K562 (cell line): Measurements from ENCODE around the gene BCAN. TPM values are rescaled to one million over a fixed set of nuclear protein-coding genes. Genes with fewer than 3 reads are reported as not detected.

Source experiments
- DACH1 ChIP-seq: fragments of 450-650 bp; IDR thresholded peaks from 2 replicates; pipeline ENCODE4 v1.6.1; 2018; ENCODE audit not compliant: partially characterized antibody
- GATAD2A ChIP-seq: fragments of 450-650 bp; IDR thresholded peaks from 2 replicates; pipeline ENCODE4 v1.6.1; 2017
- HIVEP1 ChIP-seq: fragments of 250-450 bp; sonication (Bioruptor Pico); IDR thresholded peaks from 2 replicates; pipeline ENCODE4 v1.4.0; 2020; ENCODE audit warnings: mild to moderate bottlenecking
- KDM2B ChIP-seq: fragments of 250-450 bp; sonication (Bioruptor Pico); IDR thresholded peaks from 2 replicates; pipeline ENCODE4 v1.8.0; 2021; ENCODE audit warnings: mild to moderate bottlenecking, moderate library complexity
- MGA ChIP-seq: fragments of 450-650 bp; IDR thresholded peaks from 2 replicates; pipeline ENCODE4 v1.6.1; 2016; ENCODE audit warnings: mild to moderate bottlenecking, moderate library complexity
- NR3C1 ChIP-seq: sonication (generic); formaldehyde crosslinking; IDR thresholded peaks from 2 replicates; pipeline ENCODE4 v1.8.1; 2022; ENCODE audit warnings: missing genetic modification reagents
- RBFOX2 ChIP-seq: fragments of 200-400 bp; formaldehyde crosslinking; IDR thresholded peaks from 2 replicates; pipeline ENCODE4 v1.6.1; 2017; ENCODE audit warnings: low read depth, mild to moderate bottlenecking, low read length, moderate library complexity
- RBM14 ChIP-seq: fragments of 200-400 bp; formaldehyde crosslinking; IDR thresholded peaks from 2 replicates; pipeline ENCODE4 v1.6.1; 2018; ENCODE audit warnings: low read depth, mild to moderate bottlenecking, low read length, moderate library complexity, borderline replicate concordance; ENCODE audit not compliant: insufficient read depth
- SMC3 ChIP-seq: conservative IDR thresholded peaks from 2 replicates; pipeline ENCODE4 v1.6.1; 2011; ENCODE audit warnings: low read depth, low read length, improper control_type of control experiment; ENCODE audit not compliant: insufficient read depth
- U2AF1 ChIP-seq: fragments of 200-400 bp; formaldehyde crosslinking; optimal IDR thresholded peaks from 2 replicates; pipeline ENCODE3; 2017; ENCODE audit warnings: mild to moderate bottlenecking, low read depth, low read length, moderate library complexity
- YY1 ChIP-seq, 3 experiments: IDR thresholded peaks; 2 replicates each; pipeline ENCODE4 v1.6.1; 2011; ENCODE audit warnings: low read length in 2 of 3, mild to moderate bottlenecking in 2 of 3, moderate library complexity in 2 of 3, borderline replicate concordance in 1 of 3, control low read depth in 1 of 3, low read depth in 1 of 3; ENCODE audit not compliant: insufficient read depth in 3 of 3, insufficient replicate concordance in 2 of 3, control insufficient read depth in 1 of 3, insufficient read length in 1 of 3; ENCODE audit errors: extremely low read depth in 1 of 3
- ZFX ChIP-seq: sonication (generic); formaldehyde crosslinking; IDR thresholded peaks from 2 replicates; pipeline ENCODE4 v1.8.0; 2022; ENCODE audit warnings: mild to moderate bottlenecking, missing genetic modification reagents, moderate library complexity
- polyA plus RNA-seq, 8 experiments: library from polyadenylated mRNA; depleted of rRNA in 4 of 8; stranded (reverse) in 5 of 8; unstranded in 3 of 8; fragments of >200 nt; fragmentation: Nextera tagmentation in 2 of 8; fragmentation: Illumina TruSeq in 1 of 8; extraction: Ambion mirVana in 2 of 8; extraction: Trizol in 1 of 8; gene quantifications; 2 replicates each; pipeline versions ENCODE4 v1.2.1 to v1.2.3, GENCODE V29; 2011 to 2014; ENCODE audit warnings: inconsistent platforms in 1 of 8, missing spikeins in 1 of 8
- total RNA-seq, 7 experiments: library from RNA; depleted of rRNA in 6 of 7; stranded (reverse); fragments of >200 nt in 6 of 7; fragmentation: Illumina TruSeq in 2 of 7; extraction: Trizol in 2 of 7; gene quantifications; 2 replicates each; pipeline versions ENCODE4 v1.2.1 to v1.2.3, GENCODE V29; 2011 to 2021; ENCODE audit warnings: low replicate concordance in 1 of 7
- TF ChIP-seq, protein P1 (sequence below): fragments of 450-650 bp; conservative IDR thresholded peaks from 2 replicates; pipeline ENCODE4 v1.6.1; 2016; ENCODE audit warnings: missing genetic modification characterization, low read depth, mild to moderate bottlenecking, missing compliant biosample characterization, moderate library complexity
- TF ChIP-seq, protein P2 (sequence below): sonication (generic); formaldehyde crosslinking; IDR thresholded peaks from 2 replicates; pipeline ENCODE4 v1.9.0; 2022; ENCODE audit warnings: mild to moderate bottlenecking, missing genetic modification reagents

BCAN gene
- total and polyA plus RNA-seq, 9 of the 15 experiments (the other 6 are each of a cell fraction or from before 2014, with no cell fraction given) = 0.04 to 0.33 (median 0.14) TPM; not detected in 5

- TF ChIP-seq MGA (peak; percentile 81; the same call in 1 of the 2 replicates), YY1 (IDR thresholded peaks at IDR 0.05; ENCODE audit: borderline replicate concordance in 1 of 3, control insufficient read depth in 1 of 3, extremely low read depth in 1 of 3, insufficient read depth in 3 of 3, insufficient read length in 1 of 3, insufficient replicate concordance in 2 of 3, low read depth in 1 of 3, low read length in 2 of 3) (peak in 1 of 3 experiments; percentile 6), HIVEP1 (no peak), SMC3 (no peak), GATAD2A (no peak), ZFX (CRISPR knock-in tag) (peak; percentile 53), DACH1 (no peak), RBM14 (0 out of 2 replicates have a peak, but pooled peaks have one; percentile 79), RBFOX2 (peak; percentile 26; the same call in 1 of the 2 replicates), KDM2B (CRISPR knock-in tag) (peak; percentile 69; the same call in 1 of the 2 replicates), U2AF1 (peak; percentile 63), NR3C1 (CRISPR knock-in tag) (peak; percentile 31; the same call in 1 of the 2 replicates)
- TF ChIP-seq, protein P1, sequence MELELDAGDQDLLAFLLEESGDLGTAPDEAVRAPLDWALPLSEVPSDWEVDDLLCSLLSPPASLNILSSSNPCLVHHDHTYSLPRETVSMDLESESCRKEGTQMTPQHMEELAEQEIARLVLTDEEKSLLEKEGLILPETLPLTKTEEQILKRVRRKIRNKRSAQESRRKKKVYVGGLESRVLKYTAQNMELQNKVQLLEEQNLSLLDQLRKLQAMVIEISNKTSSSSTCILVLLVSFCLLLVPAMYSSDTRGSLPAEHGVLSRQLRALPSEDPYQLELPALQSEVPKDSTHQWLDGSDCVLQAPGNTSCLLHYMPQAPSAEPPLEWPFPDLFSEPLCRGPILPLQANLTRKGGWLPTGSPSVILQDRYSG (tag) = no peak
- TF ChIP-seq, protein P2, sequence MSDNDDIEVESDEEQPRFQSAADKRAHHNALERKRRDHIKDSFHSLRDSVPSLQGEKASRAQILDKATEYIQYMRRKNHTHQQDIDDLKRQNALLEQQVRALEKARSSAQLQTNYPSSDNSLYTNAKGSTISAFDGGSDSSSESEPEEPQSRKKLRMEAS = 0 out of 2 replicates have a peak, but pooled peaks have one; percentile 29
These were observed 17.0 kb upstream of the BCAN start (continued) for GRCh38 chr1:156624814-156625435.
